ENCODE data around the gene SMG6. TPM values are rescaled to one million over a fixed set of nuclear protein-coding genes. Genes with fewer than 3 reads are reported as not detected.
A peak's percentile ranks its signal among the peaks of the same experiment; 100 is the strongest.
"Not testable (repeated sequence)": the region's sequence is repeated elsewhere in the genome, so short reads cannot be mapped to it uniquely, and the experiment has no call there.

Gene SMG6
- total RNA-seq, 8 experiments from 2014 or later = 18.5 to 54.9 (median 30.6) TPM

GRCh38 chr17:2331303-2331702, 27.7 kb upstream of the SMG6 start:
- Histone ChIP-seq H3K27ac (no peak overlapping the region), H3K4me1 (replicated peaks in 1 of 2) (peaks cover 8% of the 10 kb centered on the region in 2 donors), H3K4me3 (no peak overlapping the region)
- WGBS, 10 experiments = 95 to 100% (median 100%) methylated on average over 2 to 3 of the region's 3 CpGs; no CpG with 5 or more reads in 7 of the 10 experiments
- ATAC-seq (replicated peaks in 6 of 8) = peak in 1 of 8 experiments; percentile 8
- in situ Hi-C loops (cut with MboI; ENCODE audit: low pct_unique_long_range_greater_than_20kb in 2 of 9, low sequenced_read_pairs in 9 of 9, unreplicated experiment in 9 of 9) = no loop called here

GRCh38 chr17:2323629-2324314, 20.2 kb upstream of the SMG6 start:
- in situ Hi-C loops (cut with MboI; ENCODE audit: low pct_unique_long_range_greater_than_20kb in 2 of 9, low sequenced_read_pairs in 9 of 9, unreplicated experiment in 9 of 9) = no loop called here
- ATAC-seq (replicated peaks in 6 of 8) = no peak
- Histone ChIP-seq H3K27ac (no peak overlapping the region), H3K4me3 (no peak overlapping the region), H3K4me1 (replicated peaks in 1 of 2) (no peaks in the 10 kb centered on the region)
- 29 to 100% (median 85%) methylated on average over 1 to 2 of the region's 2 CpGs; no CpG with 5 or more reads in 3 of the 10 experiments for WGBS, 10 experiments

GRCh38 chr17:2321399-2321798, 17.8 kb upstream of the SMG6 start:
- in situ Hi-C loops (cut with MboI; ENCODE audit: low pct_unique_long_range_greater_than_20kb in 2 of 9, low sequenced_read_pairs in 9 of 9, unreplicated experiment in 9 of 9) = no loop called here
- ATAC-seq (replicated peaks in 6 of 8) = no peak

GRCh38 chr17:2319051-2319450, 15.5 kb upstream of the SMG6 start:
- Histone ChIP-seq H3K27ac (no peak overlapping the region), H3K4me1 (replicated peaks in 1 of 2) (no peaks in the 10 kb centered on the region), H3K4me3 (no peak overlapping the region)
- ATAC-seq (replicated peaks in 6 of 8) = peak in 1 of 8 experiments; percentile 8
- in situ Hi-C loops (cut with MboI; ENCODE audit: low pct_unique_long_range_greater_than_20kb in 2 of 9, low sequenced_read_pairs in 9 of 9, unreplicated experiment in 9 of 9) = no loop called here

More at GRCh38 chr17:2321399-2321798, 17.8 kb upstream of the SMG6 start:
- Histone ChIP-seq H3K27ac (no peak overlapping the region), H3K4me1 (replicated peaks in 1 of 2) (no peaks in the 10 kb centered on the region), H3K4me3 (no peak overlapping the region)
- 50 to 100% (median 100%) methylated on average over 1 of the region's 1 CpG; no CpG with 5 or more reads in 4 of the 10 experiments for WGBS, 10 experiments

- ATAC-seq (replicated peaks in 6 of 8) = no peak
- H3K4me1 ChIP-seq (replicated peaks in 1 of 2) = no peaks in the 10 kb centered on the region
- in situ Hi-C loops (cut with MboI; ENCODE audit: low pct_unique_long_range_greater_than_20kb in 2 of 9, low sequenced_read_pairs in 9 of 9, unreplicated experiment in 9 of 9) = no loop called here
- no peak overlapping the region for H3K27ac ChIP-seq
- H3K4me3 ChIP-seq = no peak overlapping the region
- WGBS, 10 experiments = 40 to 100% (median 90%) methylated on average over 1 to 3 of the region's 3 CpGs; no CpG with 5 or more reads in 2 of the 10 experiments
Observed at GRCh38 chr17:2317796-2318195, 14.2 kb upstream of the SMG6 start.

GRCh38 chr17:2316916-2317205, 13.3 kb upstream of the SMG6 start:
- H3K4me1 ChIP-seq (replicated peaks in 1 of 2); ATAC-seq (replicated peaks in 6 of 8); in situ Hi-C loops (cut with MboI; ENCODE audit: low pct_unique_long_range_greater_than_20kb in 2 of 9, low sequenced_read_pairs in 9 of 9, unreplicated experiment in 9 of 9); H3K27ac ChIP-seq; H3K4me3 ChIP-seq: not testable (repeated sequence)
- 85 to 100% (median 93%) methylated on average over 2 to 7 of the region's 7 CpGs; no CpG with 5 or more reads in 6 of the 10 experiments for WGBS, 10 experiments

- H3K4me1 ChIP-seq (replicated peaks in 1 of 2) = no peaks in the 10 kb centered on the region
- no peak overlapping the region for H3K4me3 ChIP-seq
- no peak overlapping the region for H3K27ac ChIP-seq
- in situ Hi-C loops (cut with MboI; ENCODE audit: low pct_unique_long_range_greater_than_20kb in 2 of 9, low sequenced_read_pairs in 9 of 9, unreplicated experiment in 9 of 9) = no loop called here
- no peak for ATAC-seq (replicated peaks in 6 of 8)
- WGBS, 10 experiments = 80 to 100% (median 93%) methylated on average over 1 to 5 of the region's 5 CpGs; no CpG with 5 or more reads in 1 of the 10 experiments
Observed at GRCh38 chr17:2312736-2313135, 9.2 kb upstream of the SMG6 start.

- 40 to 88% (median 49%) methylated on average over 1 to 6 of the region's 6 CpGs; no CpG with 5 or more reads in 1 of the 10 experiments for WGBS, 10 experiments
- ATAC-seq (replicated peaks in 6 of 8) = peak in 4 of 8 experiments; percentile 46 to 83 (median 68)
- in situ Hi-C loops (cut with MboI; ENCODE audit: low pct_unique_long_range_greater_than_20kb in 2 of 9, low sequenced_read_pairs in 9 of 9, unreplicated experiment in 9 of 9) = no loop called here
- Histone ChIP-seq H3K4me3 (no peak overlapping the region), H3K4me1 (replicated peaks in 1 of 2) (no peaks in the 10 kb centered on the region), H3K27ac (no peak overlapping the region)
Observed at GRCh38 chr17:2309338-2310154, 6.0 kb upstream of the SMG6 start.

GRCh38 chr17:2304931-2305330, 1.3 kb upstream of the SMG6 start:
- no peak overlapping the region for H3K27ac ChIP-seq
- no peak overlapping the region for H3K4me3 ChIP-seq
- no peak for ATAC-seq (replicated peaks in 6 of 8)
- H3K4me1 ChIP-seq (replicated peaks in 1 of 2) = peaks cover 8 to 11% of the 10 kb centered on the region in 2 donors
- WGBS, 10 experiments = 78 to 100% (median 98%) methylated on average over 1 to 4 of the region's 4 CpGs
- in situ Hi-C loops (cut with MboI; ENCODE audit: low pct_unique_long_range_greater_than_20kb in 2 of 9, low sequenced_read_pairs in 9 of 9, unreplicated experiment in 9 of 9) = no loop called here

GRCh38 chr17:2302778-2303203, 794 bp downstream of the SMG6 start:
- peak overlapping the region; percentile 93 to 94 for H3K27ac ChIP-seq
- WGBS, 10 experiments = 0 to 7% (median 2%) methylated on average over 1 to 6 of the region's 12 CpGs; no CpG with 5 or more reads in 2 of the 10 experiments
- H3K4me3 ChIP-seq = peak overlapping the region; percentile 65 to 90 (median 75)
- peak in 2 of 8 experiments; percentile 16 to 21 for ATAC-seq (replicated peaks in 6 of 8)
- H3K4me1 ChIP-seq (replicated peaks in 1 of 2) = peaks cover 8 to 14% of the 10 kb centered on the region in 2 donors
- in situ Hi-C loops (cut with MboI; ENCODE audit: low pct_unique_long_range_greater_than_20kb in 2 of 9, low sequenced_read_pairs in 9 of 9, unreplicated experiment in 9 of 9) = no loop called here

- Histone ChIP-seq H3K4me3 (no peak overlapping the region), H3K27ac (no peak overlapping the region), H3K4me1 (replicated peaks in 1 of 2) (peaks cover 8 to 14% of the 10 kb centered on the region in 2 donors)
- in situ Hi-C loops (cut with MboI; ENCODE audit: low pct_unique_long_range_greater_than_20kb in 2 of 9, low sequenced_read_pairs in 9 of 9, unreplicated experiment in 9 of 9) = loop anchor here in 1 of 9 experiments (25.0 kb wide), 1 partner anchor 387 kb away; no protein-coding TSS in a partner anchor
- WGBS, 10 experiments = 91 to 100% (median 98%) methylated on average over 1 to 17 of the region's 22 CpGs; no CpG with 5 or more reads in 3 of the 10 experiments
- no peak for ATAC-seq (replicated peaks in 6 of 8)
Observed at GRCh38 chr17:2299756-2300155, 3.8 kb downstream of the SMG6 start.

- ATAC-seq (replicated peaks in 6 of 8) = no peak
- in situ Hi-C loops (cut with MboI; ENCODE audit: low pct_unique_long_range_greater_than_20kb in 2 of 9, low sequenced_read_pairs in 9 of 9, unreplicated experiment in 9 of 9) = loop anchor here in 1 of 9 experiments (25.0 kb wide), 1 partner anchor 387 kb away; no protein-coding TSS in a partner anchor
- WGBS, 10 experiments = 86 to 100% (median 91%) methylated on average over 1 to 9 of the region's 12 CpGs; no CpG with 5 or more reads in 4 of the 10 experiments
- H3K27ac ChIP-seq = no peak overlapping the region
- peaks cover 8 to 14% of the 10 kb centered on the region in 2 donors for H3K4me1 ChIP-seq (replicated peaks in 1 of 2)
- H3K4me3 ChIP-seq = no peak overlapping the region
Observed at GRCh38 chr17:2299136-2299535, 4.4 kb downstream of the SMG6 start.

GRCh38 chr17:2297023-2297422, 6.6 kb downstream of the SMG6 start:
- H3K4me1 ChIP-seq (replicated peaks in 1 of 2) = peaks cover 3 to 11% of the 10 kb centered on the region in 2 donors
- no peak overlapping the region for H3K27ac ChIP-seq
- H3K4me3 ChIP-seq = no peak overlapping the region
- WGBS, 10 experiments = 90 to 100% (median 96%) methylated on average over 1 to 5 of the region's 5 CpGs; no CpG with 5 or more reads in 1 of the 10 experiments
- in situ Hi-C loops (cut with MboI; ENCODE audit: low pct_unique_long_range_greater_than_20kb in 2 of 9, low sequenced_read_pairs in 9 of 9, unreplicated experiment in 9 of 9) = loop anchor here in 1 of 9 experiments (25.0 kb wide), 1 partner anchor 385 kb away; no protein-coding TSS in a partner anchor
- ATAC-seq (replicated peaks in 6 of 8) = no peak

Measured in motor neuron (in vitro differentiated cells).